GM19238 (cell line): ENCODE results near the gene ZBED6.
"Not testable (repeated sequence)": the region's sequence is repeated elsewhere in the genome, so short reads cannot be mapped to it uniquely, and the experiment has no call there.

Experiments
- DNase-seq: peaks from one replicate; pipeline ENCODE4 v3.0.0; 2011; ENCODE audit warnings: low spot score; ENCODE audit not compliant: insufficient read length

Gene ZBED6, protein sequence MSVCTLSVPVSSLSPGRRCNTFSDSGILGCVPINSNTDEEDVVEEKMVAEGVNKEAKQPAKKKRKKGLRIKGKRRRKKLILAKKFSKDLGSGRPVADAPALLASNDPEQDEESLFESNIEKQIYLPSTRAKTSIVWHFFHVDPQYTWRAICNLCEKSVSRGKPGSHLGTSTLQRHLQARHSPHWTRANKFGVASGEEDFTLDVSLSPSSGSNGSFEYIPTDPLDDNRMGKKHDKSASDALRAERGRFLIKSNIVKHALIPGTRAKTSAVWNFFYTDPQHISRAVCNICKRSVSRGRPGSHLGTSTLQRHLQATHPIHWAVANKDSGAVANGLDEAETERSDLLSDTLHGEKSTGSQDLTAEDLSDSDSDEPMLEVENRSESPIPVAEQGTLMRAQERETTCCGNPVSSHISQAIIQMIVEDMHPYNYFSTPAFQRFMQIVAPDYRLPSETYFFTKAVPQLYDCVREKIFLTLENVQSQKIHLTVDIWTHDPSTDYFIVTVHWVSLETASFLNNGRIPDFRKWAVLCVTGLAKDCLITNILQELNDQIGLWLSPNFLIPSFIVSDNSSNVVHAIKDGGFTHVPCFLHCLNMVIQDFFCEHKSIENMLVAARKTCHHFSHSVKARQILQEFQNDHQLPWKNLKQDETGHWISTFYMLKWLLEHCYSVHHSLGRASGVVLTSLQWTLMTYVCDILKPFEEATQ (N-terminal part only)

DNA sequence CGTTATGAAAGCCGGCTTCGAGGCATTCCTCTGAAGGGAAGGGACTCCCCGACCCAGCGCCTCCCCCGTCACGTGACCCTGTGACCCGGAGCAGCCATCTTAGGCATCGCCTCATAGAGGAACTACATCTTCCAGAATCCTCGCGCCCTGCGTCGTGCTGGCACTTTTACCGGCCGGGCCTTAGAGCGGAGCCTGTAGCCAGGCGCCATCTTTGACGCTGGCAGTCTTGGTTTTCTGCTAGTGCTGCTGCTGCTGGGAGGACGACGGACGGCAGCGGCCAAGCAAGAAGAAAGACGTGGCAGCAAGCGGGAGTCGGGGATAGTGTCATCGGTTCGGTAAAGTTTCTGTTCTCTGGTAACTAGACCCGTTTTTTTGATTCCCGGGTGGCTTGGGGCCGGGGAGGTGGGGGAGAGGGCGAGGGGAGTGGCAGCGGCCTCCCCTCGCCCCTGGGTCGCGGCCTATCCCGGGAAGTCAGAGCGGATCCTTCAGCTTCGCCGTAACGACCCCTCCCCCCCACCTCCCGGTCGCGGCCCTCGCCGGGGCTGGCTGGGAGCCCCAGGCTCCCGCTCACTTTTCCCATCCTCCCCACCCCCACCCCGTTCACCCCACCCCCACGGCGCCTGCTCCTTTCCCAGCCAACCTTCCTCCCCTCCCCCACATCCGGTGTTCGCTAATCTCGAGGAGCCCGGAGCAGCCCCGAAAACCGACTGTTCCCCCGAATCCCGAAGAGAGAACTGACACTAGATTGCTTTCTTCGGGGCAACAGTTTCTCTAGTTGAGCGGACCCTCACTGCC lies at the start of gene ZBED6, which contains the start of gene ZC3H11A:
TSS of gene ZBED6 (plus strand) at position 183 of the 795 bp plus-strand sequence. CDS start 1,900 bp downstream, outside the sequence.
TSS of gene ZC3H11A (plus strand) at position 183 of the 795 bp plus-strand sequence. CDS start 21,448 bp downstream, outside the sequence.
- peak; percentile 92 for DNase-seq

DNA sequence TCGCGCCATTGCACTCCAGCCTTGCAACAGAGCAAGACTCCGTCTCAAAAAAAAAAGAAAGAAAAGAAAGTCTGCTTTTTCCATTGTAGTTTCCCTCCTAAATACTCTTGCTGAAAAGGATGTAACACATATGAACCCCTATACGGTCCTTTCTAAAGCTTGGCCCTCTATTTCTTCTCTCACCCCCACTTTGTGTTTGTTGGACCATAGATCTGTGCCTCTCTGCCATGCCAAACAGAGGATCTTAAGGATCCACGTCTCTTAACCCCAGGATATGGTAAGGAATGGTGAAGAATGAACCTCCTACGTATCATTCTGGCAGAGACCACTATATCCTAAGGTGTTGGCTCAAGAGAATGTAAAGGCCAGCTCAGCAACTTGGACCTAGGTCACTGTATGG lies 49.1 kb upstream of the ZBED6 start:
- DNase-seq: no peak

DNA sequence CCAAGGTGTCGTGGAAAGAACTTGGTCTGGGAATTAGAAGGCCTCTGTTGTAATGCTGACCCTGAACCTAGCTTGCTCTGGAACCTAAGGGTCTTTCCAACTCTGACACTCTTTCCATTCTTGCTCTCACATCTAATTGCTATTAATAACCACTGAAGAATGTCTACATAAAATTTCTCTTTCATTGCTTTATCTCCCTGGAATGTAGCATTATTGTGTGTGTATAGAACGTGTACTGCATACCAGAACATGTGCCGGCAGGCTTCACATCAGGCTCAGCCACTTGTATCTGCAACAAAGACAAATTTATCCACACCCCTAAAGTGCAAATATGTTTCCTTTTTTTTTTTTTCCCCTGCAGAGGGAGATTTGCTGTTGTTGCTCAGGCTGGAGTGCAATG lies 44.4 kb upstream of the ZBED6 start:
- DNase-seq: no peak

DNA sequence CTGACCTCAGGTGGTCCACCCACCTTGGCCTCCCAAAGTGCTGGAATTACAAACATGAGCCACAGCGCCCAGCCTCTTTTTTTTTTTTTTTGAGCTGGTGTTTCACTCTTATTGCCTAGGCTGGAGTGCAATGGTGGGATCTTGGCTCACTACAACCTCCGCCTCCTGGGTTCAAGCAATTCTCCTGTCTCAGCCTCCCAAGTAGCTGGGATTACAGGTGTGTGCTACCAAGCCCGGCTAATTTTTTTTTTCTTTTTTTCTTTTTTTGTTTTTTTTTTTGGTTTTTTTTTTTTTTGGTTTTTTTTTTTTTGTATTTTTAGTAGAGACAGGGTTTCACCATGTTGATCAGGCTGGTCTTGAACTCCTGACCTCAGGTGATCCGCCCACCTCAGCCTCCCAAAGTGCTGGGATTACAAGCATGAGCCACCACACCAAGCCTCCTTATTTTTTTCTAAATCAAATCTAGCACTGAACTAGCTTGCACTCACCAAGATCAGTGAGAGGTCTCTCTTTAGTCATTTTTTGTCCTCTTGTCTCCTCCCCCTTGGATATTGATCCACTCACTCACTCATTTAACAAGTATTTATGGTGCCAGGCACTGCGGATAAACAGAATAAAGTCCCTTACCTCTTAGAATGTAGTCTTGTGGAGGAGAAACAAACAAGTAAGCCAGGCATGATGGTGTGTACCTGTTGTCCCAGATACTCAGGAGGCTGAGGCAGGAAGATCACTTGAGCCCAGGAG lies 43.6 kb upstream of the ZBED6 start:
- not testable (repeated sequence) for DNase-seq

DNA sequence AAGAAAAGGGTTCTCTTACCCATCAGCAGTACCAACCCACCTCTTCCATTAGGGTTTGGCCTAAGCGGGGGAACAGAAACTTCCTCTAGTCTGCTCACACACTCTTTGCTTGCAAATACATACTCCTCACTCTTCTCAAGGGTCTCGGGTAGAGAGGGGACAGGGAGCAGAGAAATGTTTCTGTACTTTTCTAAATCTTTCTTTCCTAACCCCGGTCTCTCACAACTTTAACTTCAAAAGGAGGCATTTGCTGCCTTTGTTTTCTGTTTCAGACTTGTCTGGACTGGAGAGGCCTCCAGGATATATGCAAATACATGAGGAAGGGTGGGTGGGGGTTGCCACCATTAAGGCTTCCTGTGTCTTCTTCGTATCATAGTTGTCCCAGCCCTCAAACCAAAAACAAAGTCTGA lies 41.0 kb upstream of the ZBED6 start:
- no peak for DNase-seq

DNA sequence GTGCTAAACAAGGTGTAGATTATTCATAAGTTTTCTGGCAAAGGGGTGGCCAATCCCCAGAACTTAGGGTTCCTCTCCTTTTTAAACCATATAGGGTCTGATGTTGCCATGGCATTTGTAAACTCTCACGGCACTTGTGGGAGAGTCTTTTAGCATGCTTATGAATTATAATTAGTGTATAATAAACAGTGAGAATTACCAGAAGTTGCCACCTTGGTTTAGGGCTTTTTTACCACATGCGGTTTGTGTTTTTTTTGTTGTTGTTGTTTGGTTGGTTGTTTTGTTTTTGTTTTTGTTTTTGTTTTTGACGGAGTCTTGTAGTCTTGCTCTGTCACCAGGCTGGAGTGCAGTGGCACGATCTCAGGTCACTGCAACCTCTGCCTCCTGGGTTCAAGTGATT lies 39.4 kb upstream of the ZBED6 start:
- DNase-seq: no peak

DNA sequence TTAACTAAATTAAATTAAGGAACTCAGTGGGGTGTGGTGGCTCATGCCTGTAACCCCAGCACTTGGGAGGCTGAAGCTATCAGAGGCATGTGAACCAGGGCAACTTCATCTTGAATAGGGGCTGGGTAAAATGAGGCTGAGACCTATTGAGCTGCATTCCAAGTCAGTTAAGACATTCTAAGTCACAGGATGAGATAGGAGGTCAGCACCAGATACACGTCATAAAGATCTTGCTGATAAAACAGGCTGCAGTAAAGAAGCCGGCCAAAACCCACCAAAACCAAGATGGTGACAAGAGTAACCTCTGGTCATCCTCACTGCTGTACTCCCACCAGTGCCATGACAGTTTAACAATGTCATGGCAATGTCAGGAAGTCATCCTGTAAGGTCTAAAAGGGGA lies 36.7 kb upstream of the ZBED6 start:
- DNase-seq: not testable (repeated sequence)

DNA sequence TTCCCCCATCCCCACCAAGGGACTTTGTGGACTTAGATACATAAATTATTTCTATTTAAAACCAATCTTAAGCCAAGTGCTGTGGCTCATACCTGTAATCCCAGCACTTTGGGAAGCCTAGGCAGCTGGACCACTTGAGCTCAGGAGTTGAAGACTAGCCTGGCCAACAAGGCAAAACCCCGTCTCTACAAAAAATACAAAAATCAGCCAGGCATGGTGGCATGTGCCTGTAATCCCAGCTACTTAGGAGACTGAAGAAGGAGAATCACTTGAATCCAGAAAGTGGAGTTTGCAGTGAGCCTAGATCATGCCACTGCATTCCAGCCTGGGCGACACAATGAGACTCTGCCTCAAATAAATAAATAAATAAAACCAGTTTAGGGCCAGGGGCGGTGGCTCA lies 34.9 kb upstream of the ZBED6 start:
- DNase-seq: no peak

DNA sequence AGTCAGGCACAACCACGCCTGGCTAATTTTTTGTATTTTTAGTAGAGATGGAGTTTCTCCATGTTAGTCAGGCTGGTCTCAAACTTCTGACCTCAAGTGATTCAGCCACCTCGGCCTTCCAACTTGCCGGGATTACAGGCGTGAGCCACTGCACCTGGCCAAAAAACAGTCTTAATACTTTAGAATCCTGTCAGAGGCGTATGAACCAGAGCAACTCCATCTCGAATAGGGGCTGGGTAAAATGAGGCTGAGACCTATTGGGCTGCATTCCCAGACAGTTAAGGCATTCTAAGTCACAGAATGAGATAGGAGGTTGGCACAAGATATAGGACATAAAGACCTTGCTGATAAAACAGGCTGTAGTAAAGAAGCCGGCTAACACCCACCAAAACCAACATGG lies 33.5 kb upstream of the ZBED6 start:
- DNase-seq: not testable (repeated sequence)

DNA sequence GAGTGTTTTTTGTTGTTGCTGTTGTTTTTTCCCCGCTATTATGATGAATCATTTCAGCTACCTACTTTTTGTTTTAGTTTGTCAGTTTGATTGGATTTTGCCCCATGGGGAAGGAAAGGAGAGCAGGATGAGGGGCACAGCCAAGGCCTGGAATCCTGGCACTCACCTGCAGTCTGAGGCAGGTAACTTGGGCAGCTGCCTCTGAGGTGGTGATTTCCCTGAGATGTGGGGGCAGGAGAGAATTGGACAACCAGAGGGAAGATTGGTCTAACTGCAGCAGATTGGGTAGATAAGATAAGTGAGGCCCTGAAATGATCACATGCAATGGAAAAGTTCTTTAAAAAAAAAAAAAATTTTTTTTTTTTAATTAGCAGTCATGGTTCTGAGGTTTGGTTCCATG lies 31.9 kb upstream of the ZBED6 start:
- no peak for DNase-seq

DNA sequence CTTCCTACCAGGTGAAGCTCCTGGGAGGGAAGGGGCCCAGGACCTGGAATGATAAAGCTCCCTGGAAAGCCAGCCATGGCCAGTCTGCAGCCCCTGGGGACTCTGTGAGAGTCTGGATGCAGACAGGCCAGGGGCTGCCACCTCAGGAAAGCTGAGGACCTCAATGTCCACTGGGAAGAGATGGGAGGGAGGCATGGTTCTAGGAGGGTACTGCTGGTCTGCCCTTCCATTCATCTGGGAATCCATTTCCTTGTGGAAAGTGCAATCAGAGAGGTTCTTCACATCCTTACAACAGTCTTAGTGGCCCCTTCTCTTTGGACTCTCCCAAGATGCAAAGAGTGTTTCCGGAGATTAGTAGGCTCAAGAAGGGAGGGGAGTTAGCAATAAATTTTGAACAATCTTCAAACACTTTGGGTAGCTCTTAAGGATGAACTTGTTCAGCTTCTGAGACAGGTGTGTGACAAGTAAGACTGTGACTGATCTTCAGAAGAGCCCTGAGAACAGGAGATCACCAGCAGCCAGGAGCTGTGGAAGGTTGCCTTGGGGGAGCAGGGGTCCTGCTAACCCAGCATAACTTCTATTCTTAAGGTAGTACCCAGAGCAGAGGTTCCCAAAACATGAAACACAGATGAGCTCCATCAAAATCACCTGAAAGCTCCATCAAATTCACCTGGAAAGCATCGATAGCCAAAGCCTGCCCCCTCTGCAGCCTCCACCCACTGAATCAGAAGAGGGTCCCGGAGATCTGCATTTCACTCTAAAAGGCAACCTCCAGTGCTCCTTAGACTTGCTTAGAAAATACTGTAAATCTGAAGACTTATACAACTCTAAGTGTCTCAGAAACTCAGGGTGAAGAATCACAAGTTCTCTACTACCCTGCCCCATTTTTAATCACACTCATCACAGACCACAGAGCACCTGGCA lies 31.1 kb upstream of the ZBED6 start:
- no peak for DNase-seq

DNA sequence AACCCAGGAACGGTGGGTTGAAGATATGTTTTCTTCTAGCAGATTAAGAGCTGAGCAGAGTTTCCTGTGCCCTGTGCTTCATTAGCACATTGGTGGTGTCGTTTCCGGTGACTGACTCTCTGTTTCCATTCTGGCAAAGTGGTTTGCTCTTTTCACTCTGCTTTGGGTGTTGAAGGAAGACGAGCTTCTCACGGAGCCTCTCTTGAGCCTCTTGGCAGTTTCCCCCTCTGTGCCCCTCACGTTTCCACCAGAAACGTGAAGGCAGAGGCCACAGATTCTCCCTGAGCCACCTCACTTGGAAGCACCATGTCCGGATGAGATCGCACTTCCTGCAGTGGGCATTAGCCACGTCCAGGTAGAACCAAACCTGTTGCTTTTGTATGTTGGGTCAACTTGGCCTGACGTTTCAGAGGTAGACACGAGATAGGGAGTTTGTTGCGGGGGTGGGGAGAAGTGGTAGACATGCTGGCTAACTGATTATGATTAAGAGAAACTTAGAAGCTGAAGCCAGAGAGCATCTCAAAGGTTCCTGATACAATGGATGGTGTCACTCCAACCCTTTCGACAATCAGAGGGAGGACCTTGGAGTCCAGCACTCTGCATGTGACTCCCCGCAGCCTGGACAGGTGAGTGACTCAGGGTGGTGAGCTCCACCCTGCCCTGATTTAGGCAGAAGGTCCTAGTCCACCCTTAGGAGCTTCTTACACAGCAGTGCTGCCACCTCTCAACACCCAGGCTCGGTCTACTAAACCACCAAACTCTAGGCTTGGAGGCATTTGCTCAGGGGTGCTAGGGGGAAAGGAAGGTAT lies 30.2 kb upstream of the ZBED6 start, which contains the start of gene LAX1:
TSS of gene LAX1 (plus strand) at position 155 of the 809 bp plus-strand sequence. CDS start at position 538, 383 bp downstream.
- DNase-seq: peak; percentile 34

DNA sequence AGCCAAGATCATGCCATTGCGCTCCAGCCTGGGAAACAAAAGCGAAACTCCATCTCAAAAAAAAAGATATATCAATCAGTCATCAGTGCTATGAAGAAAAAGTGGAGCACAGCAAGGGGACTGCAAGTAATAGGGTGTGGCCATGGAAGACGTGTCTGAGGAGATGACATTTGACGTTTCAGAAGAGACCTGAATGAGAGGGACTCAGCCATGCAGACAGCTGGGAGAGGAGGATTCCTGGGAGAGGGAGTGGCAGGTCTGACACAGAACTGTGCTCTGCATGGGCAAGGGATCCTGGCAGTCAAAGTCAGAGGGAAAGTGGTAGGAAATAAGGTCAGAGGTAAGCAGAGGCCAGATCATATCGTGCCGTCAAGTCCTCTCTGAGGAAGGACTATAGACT lies 27.2 kb upstream of the ZBED6 start:
- DNase-seq: no peak

DNA sequence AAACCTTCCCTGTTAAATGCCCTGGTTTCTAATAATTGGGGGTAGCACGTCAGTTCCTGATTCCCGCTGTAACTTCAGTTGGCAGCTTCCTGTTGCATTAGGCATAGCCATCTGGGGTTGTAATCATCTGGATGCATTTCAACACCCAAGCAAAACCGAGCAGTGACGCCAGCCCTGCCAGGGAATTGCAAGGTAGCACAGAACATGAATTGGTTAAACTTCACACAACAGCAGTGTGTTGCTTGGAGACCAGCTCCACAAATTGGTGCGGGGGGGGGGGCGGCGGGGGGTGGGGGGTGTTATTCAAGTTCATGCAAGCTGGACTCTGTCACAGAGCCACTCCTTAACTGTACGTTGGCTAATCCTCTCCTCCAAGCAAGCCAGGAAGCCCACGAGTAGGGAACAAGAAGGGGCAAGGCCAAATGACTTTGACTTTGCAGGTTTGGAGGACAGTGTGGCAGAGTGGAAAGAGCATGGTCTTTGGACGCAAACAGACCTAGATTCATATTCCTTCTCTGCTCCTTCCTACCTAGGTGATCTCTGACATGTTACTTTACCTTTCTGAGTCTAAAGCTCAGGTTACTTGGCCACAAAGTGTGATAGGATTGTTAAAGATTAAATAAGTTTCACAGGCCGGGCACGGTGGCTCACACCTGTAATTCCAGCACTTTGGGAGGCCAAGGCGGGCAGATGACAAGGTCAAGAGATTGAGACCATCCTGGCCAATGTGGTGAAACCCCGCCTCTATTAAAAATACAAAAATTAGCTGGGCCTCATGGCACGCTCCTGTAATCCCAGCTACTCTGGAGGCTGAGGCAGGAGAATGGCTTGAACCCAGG lies 25.7 kb upstream of the ZBED6 start:
- DNase-seq: no peak

DNA sequence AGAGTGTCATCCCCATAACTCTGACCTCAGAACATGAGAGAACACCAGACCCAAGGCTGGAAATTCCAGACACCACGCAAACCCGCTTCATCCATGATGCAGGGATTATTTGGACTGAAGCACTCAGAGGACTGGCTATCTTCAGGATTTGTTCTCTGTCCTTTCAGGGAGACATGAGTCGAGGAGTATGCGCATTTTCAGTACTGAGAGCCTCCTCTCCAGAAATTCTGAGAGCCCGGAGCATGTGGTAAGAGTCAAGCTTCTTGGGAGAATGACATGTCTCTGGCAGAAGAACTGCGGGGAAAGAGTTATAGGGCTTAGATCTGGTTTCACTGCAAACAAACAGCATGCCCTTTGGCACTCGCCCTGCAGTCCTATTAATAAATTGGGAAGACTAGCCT lies 23.5 kb upstream of the ZBED6 start:
- DNase-seq: no peak

DNA sequence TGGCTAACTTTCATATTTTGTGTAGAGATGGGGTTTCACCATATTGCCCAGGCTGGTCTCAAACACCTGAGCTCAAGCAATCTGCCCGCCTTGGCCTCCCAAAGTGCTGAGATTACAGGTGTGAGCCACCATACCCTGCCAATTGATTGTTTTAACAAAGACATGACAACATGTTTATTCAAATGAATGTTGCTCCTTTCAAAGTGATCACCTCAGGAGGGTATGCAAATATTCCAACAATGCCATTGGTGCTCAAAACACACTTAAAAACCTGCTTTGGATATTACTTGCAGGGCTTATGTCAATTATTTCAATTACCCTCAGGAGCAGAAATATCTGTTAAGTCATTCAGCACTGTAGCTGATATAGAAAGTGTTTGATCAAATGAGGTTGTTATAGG lies 22.6 kb upstream of the ZBED6 start:
- DNase-seq: no peak

DNA sequence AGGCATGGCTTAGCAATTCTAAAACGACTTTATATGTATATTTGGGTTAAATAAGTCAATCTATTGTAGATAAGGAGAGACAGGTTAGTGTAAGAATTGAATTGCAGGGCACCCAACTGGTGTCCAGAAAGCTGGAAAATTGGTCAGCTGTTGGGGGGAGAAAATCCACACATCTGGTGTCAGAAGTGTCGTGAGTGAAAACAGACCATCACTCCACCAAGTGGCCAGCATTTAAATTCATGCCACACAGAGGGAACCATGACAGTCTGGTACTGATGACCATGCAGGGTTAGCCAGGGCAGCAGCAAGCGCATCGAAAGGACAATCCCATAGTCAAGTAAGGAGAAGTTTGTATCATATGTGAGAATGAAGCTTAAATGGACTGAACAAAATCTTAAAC lies 18.8 kb upstream of the ZBED6 start:
- no peak for DNase-seq

DNA sequence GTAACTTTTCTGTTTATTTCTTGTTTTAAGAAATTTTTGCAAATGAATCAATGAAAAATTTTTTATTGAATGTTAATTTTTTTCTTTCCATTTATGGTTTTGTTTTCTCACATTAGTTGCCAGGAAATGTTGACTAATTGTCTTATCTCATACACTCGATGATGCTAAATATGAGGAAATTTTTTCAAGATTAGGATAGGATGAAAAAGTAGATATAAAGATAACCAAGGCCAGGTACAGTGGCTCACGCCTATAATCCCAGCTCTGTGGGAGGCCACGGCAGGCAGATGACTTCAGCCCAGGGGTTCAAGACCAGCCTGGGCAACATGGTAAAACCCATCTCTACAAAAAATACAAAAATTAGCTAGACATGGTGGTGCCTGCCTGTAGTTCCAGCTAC lies 17.8 kb upstream of the ZBED6 start:
- no peak for DNase-seq
